HG02623 (cell line): ENCODE data around the gene TBC1D24.
A peak's percentile ranks its signal among the peaks of the same experiment; 100 is the strongest.
"Not testable (repeated sequence)": the region's sequence is repeated elsewhere in the genome, so short reads cannot be mapped to it uniquely, and the experiment has no call there.

Experiments used
- ATAC-seq: cut with Tn5 transposase; IDR thresholded peaks from one replicate; pipeline ENCODE4 v1.9.1; 2021; ENCODE audit warnings: moderate library complexity; ENCODE audit not compliant: unreplicated experiment

TBC1D24 gene

DNA sequence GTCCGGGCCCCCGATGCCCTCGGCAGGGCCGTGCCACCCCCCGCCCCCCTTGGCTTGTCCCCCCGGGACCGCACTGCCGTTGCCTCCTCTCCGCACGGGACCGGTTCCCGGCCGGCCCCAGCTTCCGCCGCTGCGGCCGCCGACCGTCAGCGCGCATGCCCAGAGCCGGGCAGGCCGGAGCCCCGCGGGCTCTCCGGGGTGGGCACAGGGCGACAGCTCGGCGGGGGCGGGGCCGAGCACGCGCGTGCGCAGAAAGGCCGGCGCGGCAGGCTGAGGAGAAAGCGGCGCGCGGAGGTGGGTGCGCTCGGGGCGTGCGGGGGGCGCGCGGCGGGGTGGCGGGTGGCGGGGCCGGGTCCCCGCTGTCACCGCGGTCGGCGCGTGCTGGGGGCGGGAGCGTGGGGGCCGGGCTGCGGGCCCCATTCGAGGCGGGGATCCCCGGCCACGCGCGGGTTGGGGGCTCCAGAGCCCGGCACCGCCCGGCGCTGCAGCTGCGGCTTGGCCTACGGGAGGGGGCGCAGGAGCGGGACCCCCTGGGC lies at the start of gene TBC1D24:
TSS of gene TBC1D24 (plus strand) at position 251 of the 536 bp plus-strand sequence. CDS start 21,022 bp downstream, outside the sequence.
- peak; percentile 48 for ATAC-seq

DNA sequence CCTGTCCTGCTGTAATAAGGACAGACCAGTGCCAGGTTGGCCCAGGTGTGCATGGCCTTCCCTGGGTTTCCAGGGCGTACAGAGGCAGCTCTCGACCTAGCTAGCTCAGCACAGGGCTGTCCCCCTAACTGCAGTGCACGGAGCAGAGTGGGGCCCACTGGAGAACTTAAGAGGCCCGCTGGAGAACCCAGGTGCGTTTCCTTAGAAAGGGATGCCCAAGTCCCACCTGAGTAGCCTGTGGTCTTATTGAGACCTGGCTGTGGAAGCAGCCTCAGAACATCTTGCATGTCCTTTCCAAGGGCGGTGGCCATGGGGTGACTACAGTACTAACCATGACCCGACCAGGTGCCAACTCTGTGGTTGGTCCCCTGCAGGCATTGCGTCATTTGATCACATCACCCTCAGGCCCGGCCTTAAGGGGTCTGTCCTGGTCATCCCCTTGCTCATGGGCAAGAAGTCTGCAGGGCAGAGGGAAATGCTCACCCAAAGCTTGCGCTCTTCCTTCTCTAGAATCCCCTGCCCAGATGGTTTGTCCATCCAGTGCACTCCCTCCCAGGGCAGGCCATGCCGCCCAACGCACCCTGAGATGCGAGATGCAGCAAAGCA lies 49.0 kb upstream of the TBC1D24 start:
- no peak for ATAC-seq

DNA sequence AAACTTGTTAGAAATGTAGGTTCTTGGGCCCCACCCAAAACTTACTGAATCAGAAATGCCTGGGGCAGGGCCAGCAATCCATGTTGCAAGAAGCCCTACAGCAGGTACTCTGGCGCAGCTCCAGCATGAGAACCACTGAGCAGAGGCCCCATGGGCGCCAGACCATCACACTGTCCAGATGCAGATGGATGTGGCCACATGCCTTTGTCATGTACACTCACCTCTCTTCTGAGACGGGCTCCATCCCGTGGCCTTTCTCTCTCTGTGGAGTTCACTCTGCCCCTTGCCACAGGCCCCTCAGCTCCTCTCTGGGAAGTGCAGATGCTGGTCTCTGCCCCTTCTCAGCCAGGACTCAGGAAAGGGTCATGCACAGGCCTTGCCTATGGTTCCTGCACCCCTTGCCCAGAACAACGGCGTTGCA lies 48.0 kb upstream of the TBC1D24 start:
- ATAC-seq = no peak

DNA sequence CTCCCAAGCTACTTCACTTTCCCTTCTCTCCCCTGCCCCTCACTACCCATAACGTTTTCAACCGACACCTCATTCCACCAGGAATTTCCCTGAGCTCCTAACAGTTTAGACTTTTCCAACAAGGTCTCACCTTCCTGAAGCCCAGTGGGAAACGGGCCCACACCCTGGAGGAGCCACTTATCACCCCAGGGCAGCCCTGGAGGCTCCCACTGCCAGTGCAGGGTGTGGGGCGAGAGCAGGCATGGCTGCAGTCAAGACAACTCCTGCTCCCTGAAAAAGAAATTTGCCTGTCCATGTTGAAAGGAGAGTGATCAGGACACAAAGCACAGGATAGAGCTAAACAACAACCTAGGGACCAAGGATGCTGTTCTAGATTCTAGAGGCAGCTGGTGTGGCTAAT lies 47.4 kb upstream of the TBC1D24 start:
- no peak for ATAC-seq

DNA sequence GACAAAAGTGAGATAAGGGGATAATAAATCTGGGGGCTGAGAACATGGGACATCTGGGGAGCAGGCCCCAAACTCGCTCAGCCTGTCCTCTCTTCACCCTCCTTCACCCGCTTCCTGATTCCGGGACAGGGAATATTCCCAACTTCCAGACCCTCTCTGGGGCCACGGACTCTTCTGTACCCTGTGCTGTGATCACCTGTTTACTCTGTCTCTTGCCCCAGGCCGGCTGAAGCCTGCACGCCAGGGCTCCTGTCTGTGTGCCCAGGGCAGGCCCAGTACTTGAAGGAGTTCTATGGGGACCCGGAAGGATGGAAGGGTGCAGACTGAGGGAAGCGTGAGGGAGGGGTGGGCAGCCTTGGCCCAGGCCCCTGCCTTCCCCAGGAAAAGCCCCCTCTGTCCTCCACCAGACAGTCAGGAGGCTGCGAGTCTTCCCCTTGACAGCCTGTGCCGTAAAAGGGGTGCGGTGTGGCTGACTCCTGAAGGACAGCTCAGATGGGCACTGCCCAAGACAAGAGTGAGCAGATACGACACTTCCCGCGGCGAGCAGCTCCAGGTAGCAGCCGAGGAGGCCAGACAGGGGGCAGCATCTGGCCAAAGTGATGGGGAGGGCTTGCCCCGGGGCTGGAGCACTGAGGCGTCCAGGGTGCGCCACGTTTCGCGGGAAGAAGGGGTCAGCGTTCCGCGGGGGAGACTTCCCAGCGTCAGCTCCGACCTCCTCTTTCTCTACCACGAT lies 46.7 kb upstream of the TBC1D24 start:
- no peak for ATAC-seq

DNA sequence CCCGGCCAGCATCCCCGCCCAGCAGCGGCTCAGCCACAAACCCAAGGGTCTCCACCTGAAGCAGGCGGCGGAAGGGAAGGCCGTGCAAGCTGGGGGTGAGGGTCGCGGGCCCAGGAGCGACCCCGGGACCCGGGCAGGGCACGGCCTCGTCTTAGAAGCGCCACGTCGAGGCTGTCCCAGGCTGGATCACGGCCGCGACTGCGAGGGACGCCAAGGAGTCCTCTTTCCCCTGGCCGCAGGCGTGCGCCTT lies 46.2 kb upstream of the TBC1D24 start:
- ATAC-seq = no peak

DNA sequence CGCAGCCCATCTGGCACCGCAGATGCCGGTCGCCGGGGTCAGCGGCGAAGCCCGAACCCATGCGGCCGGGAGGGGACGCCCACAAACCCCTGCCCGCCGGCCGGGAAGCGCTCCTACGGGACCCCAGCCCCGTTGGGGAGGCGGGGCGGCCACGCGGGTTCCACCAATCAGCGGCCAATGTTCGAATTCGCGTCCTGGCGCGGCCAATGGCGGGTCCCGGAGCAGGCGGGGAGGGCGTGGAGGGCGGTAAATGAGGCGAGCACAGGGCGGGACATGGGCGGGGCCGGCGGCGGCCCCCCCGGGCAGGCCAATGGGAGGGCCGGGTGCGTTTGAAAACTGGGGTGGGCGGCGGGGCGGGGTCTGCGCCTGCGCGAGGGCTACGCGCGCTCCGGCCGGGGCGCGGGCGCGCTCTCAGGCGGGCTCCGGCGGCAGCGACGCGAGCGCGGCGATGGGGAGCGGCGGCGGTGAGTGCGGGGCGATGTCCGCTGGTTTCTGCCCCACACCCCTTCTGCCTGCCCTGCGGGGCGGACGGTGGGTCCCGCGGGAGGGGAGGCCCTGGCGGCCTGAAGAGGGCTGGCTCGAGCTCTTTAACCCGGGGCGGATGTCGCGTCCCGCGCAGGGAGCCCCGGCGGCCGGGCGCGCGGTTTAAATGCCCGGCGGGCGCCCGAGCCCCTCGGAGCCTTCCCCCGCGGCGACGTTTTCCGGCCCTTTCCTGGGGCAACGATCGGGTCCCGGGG lies 45.7 kb upstream of the TBC1D24 start, which contains the start of gene CCNF:
TSS of gene CCNF (plus strand) at position 414 of the 737 bp plus-strand sequence. CDS start at position 449, 35 bp downstream.
- ATAC-seq = peak; percentile 78

DNA sequence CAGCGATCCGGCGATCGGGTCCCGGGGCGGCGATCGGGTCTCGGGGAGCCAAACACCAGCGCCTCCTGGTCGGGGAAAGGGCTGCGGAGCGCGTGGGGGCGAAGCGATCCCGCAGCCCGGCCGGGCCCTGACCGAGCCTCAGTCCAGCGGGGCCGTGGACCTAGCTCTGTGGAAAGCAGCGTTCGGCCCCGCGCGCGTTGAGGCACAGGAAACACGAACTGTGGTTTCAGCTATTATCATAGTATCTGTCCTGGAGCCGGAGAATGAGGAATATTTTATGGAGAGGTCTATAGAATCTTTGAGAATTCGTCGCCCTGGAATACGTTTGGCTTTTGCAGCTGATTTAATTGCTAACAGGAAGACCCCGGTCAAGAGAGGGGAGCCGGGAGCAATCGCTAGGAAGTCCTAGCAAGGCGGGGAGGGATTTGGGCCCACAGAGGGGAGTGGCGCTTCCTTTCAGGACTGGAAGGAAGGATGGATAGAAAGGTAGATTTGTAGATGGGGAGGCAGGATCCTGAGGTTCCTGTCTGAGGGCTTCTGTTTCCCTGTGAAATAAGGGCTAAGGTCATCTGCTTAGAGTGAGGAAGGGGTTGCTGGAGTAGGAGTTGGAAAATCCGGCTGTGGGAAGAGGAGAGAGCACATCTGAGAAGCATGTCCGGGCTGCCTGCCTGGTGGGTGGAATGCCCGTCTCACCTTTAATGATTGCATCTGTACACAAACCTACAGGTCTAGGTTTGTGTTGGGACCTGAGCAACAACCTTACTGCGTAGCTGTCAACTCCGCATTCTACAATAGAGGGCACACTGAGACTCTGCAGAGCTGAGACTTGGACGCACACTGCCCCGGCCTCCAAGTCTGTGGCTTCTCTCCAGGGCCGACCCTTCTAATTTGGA lies 44.9 kb upstream of the TBC1D24 start:
- peak; percentile 6 for ATAC-seq

DNA sequence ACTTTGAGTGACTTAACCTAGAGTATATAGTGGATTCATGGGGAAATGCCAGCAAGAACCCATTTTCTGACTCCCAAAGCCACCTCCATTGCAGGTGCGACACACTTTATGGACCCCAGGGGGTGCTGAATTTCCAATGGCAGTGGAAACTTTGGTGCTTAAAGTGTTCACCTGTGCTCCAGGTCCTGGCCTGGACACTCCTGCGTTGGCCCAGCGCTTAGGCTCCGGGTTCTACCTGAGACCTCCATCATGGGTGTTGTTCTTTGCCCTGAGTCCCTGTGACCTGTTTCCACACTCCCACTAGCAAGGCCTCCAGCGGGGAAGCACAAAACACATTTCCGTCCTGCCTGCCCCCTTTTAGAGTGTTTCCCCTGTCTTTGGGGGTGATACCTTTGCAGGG lies 42.6 kb upstream of the TBC1D24 start:
- no peak for ATAC-seq

DNA sequence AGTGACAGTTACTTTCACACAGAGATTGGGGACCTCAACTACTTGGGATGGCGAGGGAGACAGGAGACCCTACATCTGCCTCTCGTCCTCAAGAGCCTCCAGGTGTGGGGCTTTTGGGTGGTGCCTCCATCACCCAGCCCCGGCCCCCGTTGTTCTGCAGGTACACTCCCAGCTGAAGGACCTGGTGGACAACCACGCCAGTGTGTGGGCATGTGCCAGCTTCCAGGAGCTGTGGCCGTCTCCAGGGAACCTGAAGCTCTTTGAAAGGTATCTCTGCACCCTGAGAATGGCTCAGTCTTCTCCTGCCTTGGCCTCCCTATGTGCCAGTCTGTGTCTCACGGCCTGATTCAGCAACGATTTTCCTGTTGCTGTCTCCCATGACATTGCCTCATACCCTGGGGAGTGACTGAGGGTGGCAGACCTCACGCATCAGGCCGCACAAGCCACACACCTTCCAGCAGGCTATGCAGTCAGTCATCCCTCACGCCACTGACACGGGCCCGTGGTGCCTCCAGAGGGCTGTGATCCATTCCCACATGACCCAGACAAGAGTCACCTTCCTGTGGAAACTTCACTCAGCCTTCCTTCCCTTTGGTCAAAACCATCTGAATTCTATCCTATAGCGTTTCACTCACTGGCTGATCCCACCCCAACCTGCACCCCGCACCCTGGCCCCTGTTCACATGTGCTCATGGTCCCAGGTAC lies 42.0 kb upstream of the TBC1D24 start:
- ATAC-seq = no peak

DNA sequence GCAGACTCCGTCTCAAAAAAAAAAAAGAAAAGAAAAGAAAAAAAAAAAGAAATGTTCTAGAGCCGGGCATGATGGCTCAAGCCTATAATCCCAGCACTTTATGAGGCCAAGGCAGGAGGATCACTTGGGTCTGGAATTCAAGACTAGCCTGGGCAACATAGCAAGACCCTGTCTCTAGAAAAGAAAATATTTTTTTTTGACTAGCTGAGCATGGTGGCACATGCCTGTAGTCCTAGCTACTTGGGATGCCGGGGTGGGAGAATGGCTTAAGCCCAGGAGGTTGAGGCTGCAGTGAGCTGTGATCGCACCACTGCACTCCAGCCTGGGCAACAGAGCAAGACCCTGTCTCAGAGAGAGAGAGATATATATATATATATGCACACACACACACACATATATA lies 39.7 kb upstream of the TBC1D24 start:
- ATAC-seq = not testable (repeated sequence)

DNA sequence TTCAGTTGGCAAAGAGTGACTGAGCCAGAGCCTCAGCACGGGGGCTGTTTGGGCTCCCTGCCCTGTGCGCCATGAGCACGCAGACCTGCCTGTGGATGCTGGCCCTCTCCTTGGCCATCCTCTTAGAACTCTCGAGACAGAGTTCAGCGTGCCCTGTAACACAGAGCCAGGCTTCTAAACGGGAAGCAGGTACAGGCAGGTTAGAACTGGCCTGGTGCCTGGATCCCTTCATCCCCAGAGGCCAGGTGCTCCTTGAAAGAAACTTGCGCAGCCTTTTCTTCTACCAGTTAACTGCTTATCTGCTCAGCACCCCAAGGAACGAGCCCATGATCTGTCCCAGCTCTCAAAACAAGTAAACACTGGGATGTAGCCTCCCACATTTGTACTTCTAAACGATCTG lies 38.8 kb upstream of the TBC1D24 start:
- no peak for ATAC-seq

DNA sequence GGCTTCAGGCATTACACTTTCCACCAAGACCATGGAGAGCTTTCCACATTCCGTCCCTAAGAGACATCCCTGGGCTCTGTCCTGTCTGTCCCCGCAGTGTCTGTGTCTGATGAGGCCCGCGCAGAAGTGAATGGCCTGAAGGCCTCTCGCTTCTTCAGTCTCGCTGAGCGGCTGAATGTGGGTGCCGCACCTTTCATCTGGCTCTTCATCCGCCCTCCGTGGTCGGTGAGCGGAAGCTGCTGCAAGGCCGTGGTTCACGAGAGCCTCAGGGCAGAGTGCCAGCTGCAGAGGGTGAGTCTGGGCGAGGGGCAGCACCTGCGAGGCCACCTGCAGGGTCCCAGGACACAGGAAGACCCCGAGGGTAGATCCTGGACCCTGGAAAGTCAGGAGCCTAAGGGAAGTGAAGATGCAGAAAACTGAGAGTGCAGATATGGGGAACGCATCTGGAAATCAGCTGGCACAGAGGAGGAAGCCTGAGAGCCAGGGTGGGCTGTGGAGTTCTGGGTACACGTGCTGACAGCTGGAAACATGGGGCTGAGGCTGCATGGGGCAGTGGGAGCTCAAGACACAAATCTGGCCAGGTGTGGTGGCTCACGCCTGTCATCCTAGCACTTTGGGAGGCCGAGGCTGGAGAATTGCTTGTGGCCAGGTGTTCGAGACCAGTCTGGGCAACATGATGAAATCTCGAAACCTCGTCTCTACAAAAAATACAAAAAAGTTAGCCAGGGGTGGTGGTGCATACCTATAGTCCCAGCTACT lies 37.7 kb upstream of the TBC1D24 start:
- no peak for ATAC-seq

DNA sequence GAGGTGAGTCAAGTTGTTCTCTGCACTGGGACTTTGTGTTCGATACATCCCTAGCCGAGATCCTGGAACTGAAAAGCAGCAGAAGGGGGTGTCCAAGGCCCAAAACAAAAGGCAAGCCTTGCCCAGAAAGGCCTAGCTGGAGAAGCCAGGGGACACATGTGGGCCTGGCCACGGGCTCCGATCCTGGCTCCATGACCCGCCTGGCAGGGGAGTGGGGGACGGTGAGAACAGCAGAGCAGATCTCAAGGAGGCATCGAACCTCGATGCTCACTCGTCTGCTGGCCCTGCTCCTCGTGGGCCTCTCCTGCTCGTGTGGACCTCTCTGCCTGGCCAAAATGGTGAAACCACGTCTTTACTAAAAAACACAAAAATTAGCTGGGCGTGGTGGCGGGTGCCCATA lies 36.8 kb upstream of the TBC1D24 start:
- no peak for ATAC-seq

DNA sequence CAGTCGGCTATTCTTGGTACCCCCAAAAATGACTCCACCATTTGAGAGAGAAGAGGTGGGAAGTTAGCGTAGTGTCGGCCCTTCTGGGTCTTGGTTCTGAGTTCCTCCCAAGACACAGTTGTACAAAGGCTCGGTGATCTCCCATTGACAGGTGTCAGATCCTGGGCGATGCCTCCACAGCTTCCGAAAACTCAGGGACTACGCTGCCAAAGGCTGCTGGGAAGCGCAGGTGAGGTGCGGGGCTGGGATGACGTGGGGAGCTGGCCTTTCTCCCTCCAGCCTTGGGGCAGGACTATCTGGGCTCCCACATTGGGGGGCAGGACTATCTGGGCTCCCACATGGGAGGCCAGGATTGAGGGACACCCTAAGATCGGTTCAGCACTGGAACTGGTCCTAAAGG lies 35.3 kb upstream of the TBC1D24 start:
- no peak for ATAC-seq

DNA sequence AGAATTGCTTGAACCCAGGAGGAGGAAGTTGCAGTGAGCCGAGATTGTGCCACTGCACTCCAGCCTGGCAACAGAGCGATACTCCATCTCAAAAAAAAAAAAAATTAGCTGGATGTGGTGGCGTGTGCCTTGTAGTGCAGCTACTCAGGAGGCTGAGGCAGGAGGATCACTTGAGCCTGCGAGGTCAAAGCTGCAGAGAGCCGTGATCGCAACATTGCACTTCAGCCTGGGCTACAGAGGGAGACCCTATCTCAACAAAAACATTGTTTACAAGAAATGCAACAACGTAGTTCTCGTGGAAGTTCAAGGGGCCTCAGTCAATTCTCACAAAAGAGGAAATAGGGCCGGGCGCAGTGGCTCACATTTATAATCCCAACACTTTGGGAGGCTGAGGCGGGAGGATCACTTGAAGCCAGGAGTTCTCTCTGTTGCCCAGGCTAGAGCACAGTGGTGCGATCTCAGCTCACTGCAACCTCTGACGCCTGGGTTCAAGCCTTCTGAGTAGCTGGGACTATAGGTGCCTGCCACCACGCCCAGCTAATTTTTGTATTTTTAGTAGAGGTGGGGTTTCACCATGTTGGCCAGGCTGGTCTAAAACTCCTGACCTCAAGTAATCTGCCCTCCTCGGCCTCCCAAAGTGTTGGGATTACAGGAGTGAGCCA lies 33.7 kb upstream of the TBC1D24 start:
- not testable (repeated sequence) for ATAC-seq

DNA sequence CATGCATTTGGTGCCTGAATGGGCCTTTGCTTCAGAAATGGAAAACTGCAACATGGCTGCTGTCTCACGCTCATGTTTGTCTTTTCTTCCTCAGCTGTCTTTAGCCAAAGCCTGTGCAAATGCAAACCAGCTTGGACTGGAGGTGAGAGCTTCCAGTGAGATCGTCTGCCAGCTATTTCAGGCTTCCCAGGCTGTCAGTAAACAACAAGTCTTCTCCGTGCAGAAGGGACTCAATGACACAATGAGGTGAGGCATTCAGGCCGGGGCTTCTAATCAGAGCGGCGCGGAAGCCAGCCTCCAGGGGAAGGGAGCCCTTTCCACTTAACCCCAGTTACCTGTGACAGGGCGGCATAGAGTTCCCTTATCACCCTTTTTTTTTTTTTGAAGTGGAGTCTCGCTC lies 31.4 kb upstream of the TBC1D24 start:
- ATAC-seq = no peak

DNA sequence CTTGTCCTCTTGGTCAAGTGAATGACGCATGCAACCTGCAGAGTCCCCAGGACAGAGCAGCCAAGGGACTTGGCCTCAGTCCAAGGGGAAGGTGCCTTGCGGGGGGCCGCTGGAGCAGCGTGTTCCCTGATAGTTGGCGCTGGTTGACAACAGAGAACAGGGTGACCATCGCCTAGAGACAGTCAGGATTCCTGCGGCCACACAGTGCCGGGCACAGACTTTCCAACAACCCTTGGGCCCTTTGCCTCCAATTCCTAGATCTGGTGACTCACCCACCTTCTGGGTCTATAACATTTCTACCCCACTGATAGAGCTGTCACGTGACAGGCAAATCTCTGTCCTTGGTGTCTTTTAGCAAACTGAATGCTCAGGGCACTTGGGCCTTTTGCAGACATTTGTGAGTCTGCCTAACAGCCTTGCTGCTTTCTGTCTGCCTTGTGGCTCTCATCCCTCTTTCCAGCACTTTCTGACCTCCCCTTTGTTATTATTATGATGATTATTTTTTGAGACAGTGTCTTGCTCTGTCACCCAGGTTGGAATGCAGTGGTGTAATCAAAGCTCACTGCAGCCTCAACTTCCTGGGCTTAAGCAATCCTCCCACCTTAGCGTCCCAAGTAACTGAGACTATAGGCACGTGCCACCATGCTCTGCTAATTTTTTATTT lies 26.9 kb upstream of the TBC1D24 start:
- no peak for ATAC-seq

DNA sequence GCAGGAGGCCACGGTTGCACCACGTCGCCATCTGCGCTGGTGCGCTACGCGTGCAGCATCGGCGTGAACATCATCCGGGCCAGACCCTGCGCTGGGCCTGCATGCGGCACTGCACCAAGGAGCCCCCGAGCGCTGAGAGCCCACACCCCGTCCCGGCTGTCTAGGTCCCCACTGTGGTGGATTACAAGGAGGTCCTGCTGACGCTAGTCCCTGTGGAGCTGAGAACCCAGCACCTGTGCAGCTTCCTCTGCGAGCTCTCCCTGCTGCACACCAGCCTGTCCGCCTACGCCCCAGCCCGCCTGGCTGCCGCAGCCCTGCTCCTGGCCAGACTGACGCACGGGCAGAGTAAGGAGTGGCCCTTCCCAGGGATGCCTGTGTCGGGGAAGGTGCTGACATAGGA lies 25.8 kb upstream of the TBC1D24 start:
- ATAC-seq = no peak
